GM18873 (cell line): ENCODE data around the gene NAA80.

Source experiments
- ATAC-seq: cut with Tn5 transposase; IDR thresholded peaks from one replicate; pipeline ENCODE4 v1.9.1; 2021; ENCODE audit warnings: mild to moderate bottlenecking, moderate library complexity, moderate number of reproducible peaks; ENCODE audit not compliant: unreplicated experiment, low FRiP score

NAA80 gene

DNA sequence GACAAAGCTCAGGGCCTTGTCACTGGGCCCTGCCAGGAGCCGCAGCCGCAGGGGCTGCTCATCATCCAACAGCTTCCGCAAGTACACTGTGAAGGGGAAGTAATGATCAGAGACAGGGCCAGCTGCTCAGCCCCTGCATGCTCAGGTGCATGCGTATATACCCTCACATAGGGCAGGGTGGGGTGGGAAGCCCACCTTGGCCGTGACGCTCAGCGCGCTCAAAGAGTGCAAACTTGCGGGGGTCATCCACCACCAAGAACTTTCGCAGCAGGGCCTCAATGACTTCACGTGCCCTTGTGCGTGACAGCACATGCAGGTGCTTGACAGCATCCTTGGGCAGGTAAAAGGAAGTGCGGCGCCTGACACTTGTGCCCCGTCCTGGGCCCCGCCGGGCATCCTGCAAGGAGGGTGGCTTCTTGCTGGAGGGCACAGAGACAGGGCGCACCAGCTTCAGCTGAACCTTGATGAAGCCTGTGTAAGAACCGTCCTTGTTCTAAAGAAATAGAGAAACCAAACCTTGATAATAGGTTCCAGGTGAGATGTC is 32.2 kb upstream of the NAA80 start:
- no peak for ATAC-seq

DNA sequence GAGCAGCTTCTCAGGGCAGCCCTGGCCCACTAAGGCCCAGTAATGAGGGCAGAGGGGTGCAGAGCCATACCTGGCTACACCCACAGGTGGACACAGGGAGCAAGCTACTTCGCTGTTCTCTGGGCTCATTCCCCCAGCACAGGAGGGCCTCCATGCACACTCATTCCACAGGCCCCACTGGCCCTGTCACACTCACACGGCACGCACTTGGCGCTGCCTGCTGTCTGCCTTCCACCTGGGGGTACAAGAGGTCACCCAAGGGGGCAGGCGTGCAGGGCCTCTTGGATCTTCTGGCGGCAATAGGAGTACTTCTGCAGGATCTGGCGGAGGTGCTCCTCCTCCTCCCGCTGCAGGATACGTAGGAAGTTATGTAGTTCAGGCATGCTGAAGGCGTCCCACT is 31.1 kb upstream of the NAA80 start:
- no peak for ATAC-seq

DNA sequence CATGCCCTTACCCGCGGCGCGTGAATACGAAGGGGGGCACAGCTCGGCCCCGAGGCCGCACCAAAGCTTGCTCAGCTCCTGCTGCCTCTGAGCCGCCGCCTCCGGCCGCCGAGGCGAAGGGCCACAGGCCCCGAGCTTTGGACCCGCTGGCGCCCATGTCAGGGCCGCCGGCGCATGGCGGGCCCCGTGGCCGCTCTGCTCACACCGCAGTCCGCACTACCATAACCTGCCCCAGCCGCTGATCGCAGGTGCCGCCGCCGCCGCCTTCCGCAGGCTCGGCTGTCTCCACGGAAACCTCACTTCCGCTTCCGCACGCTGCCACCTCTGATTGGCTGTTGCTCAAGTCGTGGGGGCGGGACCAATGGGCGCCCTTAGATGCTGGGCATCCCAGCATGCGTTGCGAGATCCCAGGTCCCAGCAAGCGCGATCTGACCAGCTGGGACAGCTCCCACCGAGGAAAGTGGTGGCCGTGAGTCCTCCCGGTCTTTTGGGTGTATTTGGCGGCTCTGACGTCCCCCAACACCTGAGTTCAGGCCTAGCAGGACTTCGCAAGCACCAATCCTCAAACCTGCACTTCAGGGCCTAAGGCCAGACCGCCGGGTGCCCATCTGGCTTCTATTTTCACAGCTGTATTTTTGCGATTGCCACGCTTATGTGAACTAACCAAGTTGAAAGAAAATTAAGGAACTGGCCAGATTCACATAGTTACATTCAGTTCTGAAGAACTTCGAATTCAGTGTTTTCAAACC is 28.9 kb upstream of the NAA80 start, which contains the start of gene TUSC2:
Gene TUSC2 (minus strand): TSS at position 281 of the 749 bp plus-strand sequence. CDS start 124 bp downstream, at position 157.
- peak; percentile 75 for ATAC-seq

GRCh38 chr3:50327129-50327528 is 27.9 kb upstream of the NAA80 start:
- no peak for ATAC-seq

DNA sequence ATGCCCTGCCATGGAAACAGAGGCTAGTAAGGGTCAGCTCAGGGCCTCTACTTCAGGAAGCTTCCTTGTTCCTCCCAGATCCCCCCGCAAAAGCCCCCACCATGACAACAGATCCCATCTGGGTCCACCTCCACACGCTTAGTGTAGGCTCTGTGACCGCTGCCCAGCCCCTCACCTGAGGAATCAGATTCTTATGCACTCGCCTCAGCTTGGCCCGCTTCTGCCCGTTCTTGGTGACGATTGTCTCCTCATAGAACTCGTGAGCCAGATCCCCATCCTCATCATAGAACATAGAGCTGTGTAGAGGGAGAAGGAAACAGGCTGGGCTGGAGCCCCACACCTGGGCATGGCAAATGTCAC is 27.0 kb upstream of the NAA80 start:
- no peak for ATAC-seq

DNA sequence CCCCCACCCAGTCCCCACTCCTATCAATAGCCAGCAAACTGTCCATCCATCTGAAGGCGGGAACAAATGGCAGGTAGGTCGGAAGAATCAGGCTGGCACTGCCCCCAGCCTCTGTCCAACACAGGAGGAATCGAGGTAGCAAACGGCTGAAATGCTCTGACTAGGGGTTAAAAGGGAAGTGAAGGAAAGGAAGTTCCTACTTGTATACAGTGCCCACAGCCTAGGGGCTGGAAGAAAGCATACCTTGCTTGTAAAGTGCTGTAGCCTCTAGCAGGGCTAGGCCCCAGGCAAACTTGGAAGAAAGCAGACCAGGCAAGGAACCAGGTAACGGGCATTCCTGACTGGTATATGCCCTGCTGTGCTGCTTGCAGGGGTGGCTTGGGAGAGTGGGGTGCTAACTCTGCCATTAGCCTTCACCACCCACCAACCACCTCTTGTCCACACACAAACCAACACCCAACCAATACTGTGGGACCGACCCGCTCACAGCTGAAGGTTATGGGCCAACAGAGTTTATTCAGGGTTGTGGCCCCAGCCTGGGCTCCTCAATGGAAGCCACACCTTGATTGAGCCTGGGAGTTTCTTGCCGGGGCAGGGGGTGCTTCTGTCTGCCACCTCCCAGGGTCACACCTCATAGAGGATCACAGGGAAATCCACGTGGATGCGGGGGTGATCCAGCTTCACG is 26.4 kb upstream of the NAA80 start:
- no peak for ATAC-seq

DNA sequence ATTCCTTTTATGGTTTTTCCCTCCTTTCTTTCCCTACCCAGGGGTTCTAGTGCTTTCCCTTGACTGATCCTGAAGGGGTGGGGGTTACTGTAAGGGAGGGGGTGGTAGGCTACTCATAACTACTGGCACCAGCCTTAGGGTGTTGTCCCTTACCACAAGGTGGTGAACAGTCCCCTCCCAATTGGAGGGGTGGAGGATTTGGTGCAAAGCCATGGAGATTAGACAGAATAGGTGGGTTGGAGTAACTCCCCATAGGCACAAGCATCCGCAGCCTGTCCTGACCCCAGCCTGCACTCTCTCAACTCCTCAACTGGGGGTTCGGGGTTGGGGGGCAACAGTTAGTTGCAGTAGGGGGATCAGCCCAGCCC is 25.9 kb upstream of the NAA80 start:
- no peak for ATAC-seq

GRCh38 chr3:50324351-50325112 is 25.3 kb upstream of the NAA80 start:
- no peak for ATAC-seq

- ATAC-seq = no peak
Observed at GRCh38 chr3:50323614-50324199, 24.5 kb upstream of the NAA80 start.

DNA sequence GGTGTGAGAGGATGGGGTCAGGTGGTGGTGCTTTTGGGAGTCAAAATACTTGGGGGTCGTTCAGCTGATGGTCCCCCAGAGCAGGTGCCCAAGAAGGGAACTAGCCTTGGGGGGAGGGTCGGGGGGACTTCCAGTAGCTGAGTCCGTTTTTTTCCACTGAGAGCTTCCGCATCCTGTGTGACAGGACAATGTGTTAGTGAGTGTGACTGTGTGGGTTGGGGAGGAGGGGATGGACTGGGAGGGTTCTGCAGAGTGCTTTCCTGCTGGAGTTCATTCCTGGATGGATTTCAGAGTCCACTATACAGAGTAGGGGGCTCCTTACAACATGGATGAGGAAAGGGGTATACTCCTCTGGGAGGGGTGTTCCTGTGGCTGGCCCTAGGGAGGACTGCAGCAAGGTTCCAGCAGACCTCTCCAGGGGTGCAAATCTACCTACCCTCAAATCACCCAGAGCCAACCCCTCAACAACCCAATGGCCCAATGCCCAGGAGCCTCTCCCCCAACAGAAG is 23.9 kb upstream of the NAA80 start:
- no peak for ATAC-seq

DNA sequence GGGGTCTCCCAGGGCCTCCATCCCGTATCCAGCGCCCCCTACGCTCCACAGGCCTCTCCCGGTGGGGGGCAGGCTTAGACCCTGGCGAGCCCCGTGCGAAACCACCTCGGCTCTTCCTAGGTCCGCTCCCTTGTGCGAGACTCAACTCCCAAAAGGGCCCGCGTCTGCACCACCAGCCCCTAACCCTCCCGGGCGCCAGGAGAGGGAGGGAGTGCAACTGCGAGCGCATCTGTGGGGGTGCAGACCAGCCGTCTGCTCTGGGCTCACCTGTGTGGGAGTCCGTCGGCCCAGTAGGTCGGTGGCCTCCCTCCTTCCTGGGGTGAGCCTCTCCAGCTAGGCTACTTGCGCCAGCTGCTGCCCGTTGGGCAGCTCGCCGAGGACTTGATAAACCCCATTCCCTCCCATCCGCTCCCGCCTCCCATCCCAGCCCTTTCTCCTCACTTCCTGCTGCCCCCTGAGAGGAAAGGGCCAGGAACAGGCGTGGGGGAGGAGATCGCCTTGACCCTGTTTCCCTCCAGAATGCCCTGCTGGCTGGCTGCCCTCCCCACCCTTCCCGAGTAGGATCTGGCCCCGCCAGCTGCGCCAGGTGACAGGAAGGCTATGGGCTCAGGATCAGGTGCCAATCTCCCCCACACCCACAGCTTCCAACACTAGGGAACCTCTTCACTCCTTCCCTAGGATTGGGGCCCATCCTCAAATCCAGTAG is 23.3 kb upstream of the NAA80 start, which contains the start of gene HYAL2:
Gene HYAL2 (minus strand): TSS at position 360 of the 706 bp plus-strand sequence. CDS start 2,256 bp downstream, outside the sequence.
- ATAC-seq = no peak

- no peak for ATAC-seq
Observed at GRCh38 chr3:50322115-50322385, 22.8 kb upstream of the NAA80 start.

DNA sequence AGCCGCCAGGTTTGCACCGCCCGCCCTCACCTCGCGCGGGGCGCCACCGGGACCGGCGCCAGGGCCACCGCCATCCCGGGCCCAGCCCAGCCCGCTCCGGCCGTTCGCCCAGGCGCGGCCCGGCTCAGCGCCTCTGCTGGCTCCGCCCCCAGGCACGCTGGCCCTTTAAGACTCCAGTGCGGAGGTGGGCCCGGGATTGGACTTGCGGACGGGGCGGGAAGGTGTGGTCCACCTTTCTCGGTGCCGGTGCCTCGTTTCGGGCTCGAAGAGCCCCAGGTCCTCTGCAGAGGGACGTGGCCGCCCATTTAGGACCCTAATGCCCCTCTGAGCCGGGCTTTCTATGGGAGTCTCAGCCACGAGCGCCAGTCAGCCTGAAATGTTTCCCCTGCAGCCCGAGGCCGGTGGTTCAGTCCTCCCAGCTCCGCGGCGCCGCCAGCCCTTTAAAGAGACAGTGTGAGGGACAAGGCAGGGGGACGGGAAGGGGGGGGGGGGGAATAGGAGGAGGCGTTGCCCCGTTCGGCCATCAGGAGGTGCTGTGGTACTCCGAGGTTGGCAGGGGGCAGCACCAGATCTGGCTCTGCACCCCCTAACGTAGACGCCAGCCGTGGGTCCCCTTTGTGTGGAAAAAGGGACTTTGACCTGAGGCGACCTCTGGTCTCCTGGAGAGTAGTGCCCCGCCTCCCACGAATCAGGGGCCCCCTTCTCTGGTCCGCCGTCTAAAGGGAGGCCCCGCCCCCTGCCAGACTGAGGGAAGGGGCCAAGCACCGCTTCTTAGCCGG is 22.3 kb upstream of the NAA80 start:
- ATAC-seq = peak; percentile 61

DNA sequence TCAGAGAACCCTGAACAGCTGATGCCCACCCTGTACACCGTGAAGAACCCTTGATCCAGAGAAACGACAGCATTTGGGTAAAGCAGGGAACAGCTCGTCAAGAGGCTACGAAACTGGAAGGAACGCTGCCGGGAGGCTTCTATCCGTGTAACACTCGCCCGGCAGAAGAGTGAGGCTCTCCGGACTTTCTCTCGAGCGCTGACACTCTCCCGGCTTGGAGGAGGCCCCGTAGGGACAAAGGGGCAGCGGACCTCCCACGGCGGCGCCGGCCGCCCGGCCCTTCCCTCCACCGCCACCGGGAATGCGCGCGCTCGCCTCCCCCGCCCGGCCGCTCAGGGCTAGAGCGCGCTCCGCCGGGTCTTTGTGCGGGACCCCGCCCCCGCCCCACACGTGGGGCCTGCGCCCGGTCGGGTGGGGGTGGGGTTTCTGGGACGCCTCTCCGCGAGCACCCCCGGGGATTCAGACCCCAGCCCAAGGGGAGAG is 21.7 kb upstream of the NAA80 start:
- ATAC-seq = peak; percentile 29

GRCh38 chr3:50319894-50320625 is 20.9 kb upstream of the NAA80 start:
- ATAC-seq = no peak

GRCh38 chr3:50319181-50319893 is 20.1 kb upstream of the NAA80 start:
- ATAC-seq = no peak

GRCh38 chr3:50318615-50319014 is 19.4 kb upstream of the NAA80 start:
- no peak for ATAC-seq

GRCh38 chr3:50318163-50318562 is 19.0 kb upstream of the NAA80 start:
- ATAC-seq = no peak
